Activated CD8-positive, alpha-beta memory T cell treated with anti-CD3 and anti-CD28 coated beads, Interleukin-2, amount 50 U/mL, for 4 hours (primary cell): ENCODE measurements around the gene PPP1R12C.
"Not testable (repeated sequence)": the region's sequence is repeated elsewhere in the genome, so short reads cannot be mapped to it uniquely, and the experiment has no call there.

Experiments used
- DNase-seq: peaks from one replicate; pipeline ENCODE4 v3.0.0-alpha.2; 2020

The PPP1R12C gene

GRCh38 chr19:55116859-55117662 is at the start of gene PPP1R12C:
Gene PPP1R12C, minus strand, starts transcription at chr19:55117637. Its CDS starts 94 bp downstream, at chr19:55117543.
- DNase-seq: no peak

GRCh38 chr19:55166530-55167268 is 49.3 kb upstream of the PPP1R12C start, which contains the start of gene DNAAF3:
Gene DNAAF3, minus strand, starts transcription at chr19:55166613. Its CDS starts 200 bp downstream, at chr19:55166413.
- DNase-seq: peak; percentile 44

GRCh38 chr19:55165952-55166529 is 48.6 kb upstream of the PPP1R12C start:
- peak; percentile 50 for DNase-seq

- DNase-seq: no peak
Measured at GRCh38 chr19:55161571-55162322, 44.3 kb upstream of the PPP1R12C start.

- DNase-seq: no peak
Measured at GRCh38 chr19:55160986-55161365, 43.5 kb upstream of the PPP1R12C start.

- peak; percentile 81 for DNase-seq
Measured at GRCh38 chr19:55160128-55160985, 42.9 kb upstream of the PPP1R12C start.

GRCh38 chr19:55158848-55159749 is 41.7 kb upstream of the PPP1R12C start:
- no peak for DNase-seq

- DNase-seq: no peak
Measured at GRCh38 chr19:55158423-55158822, 41.0 kb upstream of the PPP1R12C start.

- DNase-seq: no peak
Measured at GRCh38 chr19:55157064-55157908, 39.8 kb upstream of the PPP1R12C start, which contains the start of gene TNNI3. Gene TNNI3, minus strand, starts transcription at chr19:55157732. Its CDS starts 143 bp downstream, at chr19:55157589.

GRCh38 chr19:55156202-55157063 is 39.0 kb upstream of the PPP1R12C start:
- DNase-seq: no peak

GRCh38 chr19:55155784-55156183 is 38.3 kb upstream of the PPP1R12C start:
- DNase-seq: not testable (repeated sequence)

- DNase-seq: no peak
Measured at GRCh38 chr19:55153652-55154264, 36.3 kb upstream of the PPP1R12C start.

GRCh38 chr19:55152017-55152416 is 34.6 kb upstream of the PPP1R12C start:
- no peak for DNase-seq

GRCh38 chr19:55149078-55150003 is 31.9 kb upstream of the PPP1R12C start, which contains the start of gene TNNT1:
Gene TNNT1, minus strand, starts transcription at chr19:55149206. Its CDS starts 2,049 bp downstream, at chr19:55147157.
- DNase-seq: no peak

GRCh38 chr19:55147545-55148251 is 30.3 kb upstream of the PPP1R12C start:
- no peak for DNase-seq

- DNase-seq: no peak
Measured at GRCh38 chr19:55146705-55147273, 29.4 kb upstream of the PPP1R12C start.
